Left ventricle myocardium inferior (tissue), 1 donor: ENCODE data around the gene RMND1. TPM values are rescaled to one million over a fixed set of nuclear protein-coding genes. Genes with fewer than 3 reads are reported as not detected.
A peak's percentile ranks its signal among the peaks of the same experiment; 100 is the strongest.

Source experiments
- DNase-seq: peaks from one replicate; pipeline ENCODE4 v3.0.0-alpha.2; 2020
- H3K27ac ChIP-seq: fragments of 200-600 bp; replicated peaks from 2 replicates; pipeline ENCODE4 v1.8.0; 2021
- H3K27me3 ChIP-seq: fragments of 200-600 bp; 2 replicates; pipeline ENCODE4 v1.8.0; 2021; ENCODE audit warnings: low read depth
- H3K36me3 ChIP-seq: fragments of 200-600 bp; 2 replicates; pipeline ENCODE4 v1.8.0; 2021
- H3K4me1 ChIP-seq: fragments of 200-600 bp; 2 replicates; pipeline ENCODE4 v1.8.0; 2021
- H3K4me3 ChIP-seq: fragments of 200-600 bp; 2 replicates; pipeline ENCODE4 v1.8.0; 2021; ENCODE audit warnings: mild to moderate bottlenecking, moderate library complexity
- H3K9me3 ChIP-seq: fragments of 200-600 bp; replicated peaks from 2 replicates; pipeline ENCODE4 v1.8.0; 2021
- intact Hi-C: fragments of 100-400 bp; cut with micrococcal nuclease; formaldehyde crosslinking; loops from one replicate; pipeline ENCODE4 v1.11.0; 2022
- total RNA-seq: library from RNA; stranded (reverse); fragmentation: NEBNext Ultra II Directional; extraction: Animal tissue kit (Norgen Biotek cat#: 25700); gene quantifications from one replicate; pipeline ENCODE4 v1.2.1, GENCODE V29; 2021
- TF ChIP-seq, protein P1 (sequence below): fragments of 200-600 bp; IDR thresholded peaks from 2 replicates; pipeline ENCODE4 v1.8.0; 2021; ENCODE audit warnings: antibody characterized with exemption, mild to moderate bottlenecking, borderline replicate concordance
- donor health status: DM: no; HTN: yes; CAD: no; lungs with severe emphysema.

RMND1 gene
- total RNA-seq, 1 donor from 2014 or later: 17.3 TPM

DNA sequence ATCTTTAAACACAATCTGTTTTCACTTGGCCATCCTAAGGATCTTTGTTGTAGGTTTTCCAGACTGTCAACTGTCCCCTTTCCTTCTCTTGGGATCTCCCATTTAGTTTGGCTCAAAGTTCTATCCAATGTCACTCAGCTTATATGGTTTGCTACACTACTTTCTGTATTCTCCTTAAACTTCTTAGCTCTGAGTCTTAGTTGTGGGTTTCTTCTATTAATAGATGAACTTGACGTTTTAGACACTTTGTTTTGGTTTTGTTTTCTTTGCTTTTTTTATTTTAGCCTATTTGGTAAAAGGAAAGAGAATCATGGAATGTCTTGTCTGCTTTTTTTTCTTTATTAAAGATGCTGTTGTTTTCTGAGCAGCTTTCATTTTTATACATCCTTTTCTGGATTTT lies 11.4 kb downstream of the RMND1 start:
- no peaks in the 10 kb centered on the region for H3K9me3 ChIP-seq
- peaks cover 66% of the 10 kb centered on the region for H3K4me1 ChIP-seq
- H3K36me3 ChIP-seq: no peaks in the 10 kb centered on the region
- H3K4me3 ChIP-seq: no peak overlapping the region
- DNase-seq: no peak
- no peaks in the 10 kb centered on the region for H3K27me3 ChIP-seq
- H3K27ac ChIP-seq: peak overlapping the region; percentile 36
- intact Hi-C loops: no loop called here
- TF ChIP-seq, protein P1, sequence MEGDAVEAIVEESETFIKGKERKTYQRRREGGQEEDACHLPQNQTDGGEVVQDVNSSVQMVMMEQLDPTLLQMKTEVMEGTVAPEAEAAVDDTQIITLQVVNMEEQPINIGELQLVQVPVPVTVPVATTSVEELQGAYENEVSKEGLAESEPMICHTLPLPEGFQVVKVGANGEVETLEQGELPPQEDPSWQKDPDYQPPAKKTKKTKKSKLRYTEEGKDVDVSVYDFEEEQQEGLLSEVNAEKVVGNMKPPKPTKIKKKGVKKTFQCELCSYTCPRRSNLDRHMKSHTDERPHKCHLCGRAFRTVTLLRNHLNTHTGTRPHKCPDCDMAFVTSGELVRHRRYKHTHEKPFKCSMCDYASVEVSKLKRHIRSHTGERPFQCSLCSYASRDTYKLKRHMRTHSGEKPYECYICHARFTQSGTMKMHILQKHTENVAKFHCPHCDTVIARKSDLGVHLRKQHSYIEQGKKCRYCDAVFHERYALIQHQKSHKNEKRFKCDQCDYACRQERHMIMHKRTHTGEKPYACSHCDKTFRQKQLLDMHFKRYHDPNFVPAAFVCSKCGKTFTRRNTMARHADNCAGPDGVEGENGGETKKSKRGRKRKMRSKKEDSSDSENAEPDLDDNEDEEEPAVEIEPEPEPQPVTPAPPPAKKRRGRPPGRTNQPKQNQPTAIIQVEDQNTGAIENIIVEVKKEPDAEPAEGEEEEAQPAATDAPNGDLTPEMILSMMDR: no peak

DNA sequence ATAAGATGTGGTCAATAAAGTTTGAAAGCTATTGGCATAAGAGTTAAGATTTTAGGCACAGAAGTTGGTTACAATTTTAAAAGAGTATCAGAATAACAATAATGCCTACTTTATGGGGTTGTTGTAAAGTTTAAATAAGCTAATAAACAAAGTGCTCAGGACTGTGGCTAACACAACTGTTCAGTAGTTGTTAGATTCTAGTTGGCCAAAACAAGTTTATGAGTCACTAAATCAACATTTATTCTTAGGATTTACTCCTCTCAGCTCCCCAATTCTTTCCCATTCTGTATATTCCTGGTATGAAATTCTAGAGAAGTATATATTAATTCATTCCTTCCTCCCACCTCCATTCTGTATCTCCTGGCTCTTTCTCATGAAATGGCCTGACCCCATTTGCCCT lies 14.5 kb downstream of the RMND1 start:
- H3K36me3 ChIP-seq: peaks cover 3% of the 10 kb centered on the region
- DNase-seq: no peak
- TF ChIP-seq, protein P1: no peak
- no peak overlapping the region for H3K27ac ChIP-seq
- H3K9me3 ChIP-seq: no peaks in the 10 kb centered on the region
- no peaks in the 10 kb centered on the region for H3K27me3 ChIP-seq
- peaks cover 49% of the 10 kb centered on the region for H3K4me1 ChIP-seq
- intact Hi-C loops: no loop called here
- no peak overlapping the region for H3K4me3 ChIP-seq

GRCh38 chr6:151436802-151437201 lies 15.1 kb downstream of the RMND1 start:
- peaks cover 49% of the 10 kb centered on the region for H3K4me1 ChIP-seq
- H3K27ac ChIP-seq: no peak overlapping the region
- intact Hi-C loops: no loop called here

GRCh38 chr6:151436300-151436699 lies 15.6 kb downstream of the RMND1 start:
- intact Hi-C loops: no loop called here
- H3K36me3 ChIP-seq: peaks cover 14% of the 10 kb centered on the region
- no peak overlapping the region for H3K4me3 ChIP-seq
- H3K27ac ChIP-seq: no peak overlapping the region
- no peak for DNase-seq
- no peaks in the 10 kb centered on the region for H3K9me3 ChIP-seq
- H3K27me3 ChIP-seq: no peaks in the 10 kb centered on the region
- peaks cover 46% of the 10 kb centered on the region for H3K4me1 ChIP-seq
- TF ChIP-seq, protein P1: no peak

More at GRCh38 chr6:151436802-151437201, 15.1 kb downstream of the RMND1 start:
- DNase-seq: no peak
- no peaks in the 10 kb centered on the region for H3K9me3 ChIP-seq
- H3K4me3 ChIP-seq: no peak overlapping the region
- TF ChIP-seq, protein P1: no peak
- H3K36me3 ChIP-seq: peaks cover 9% of the 10 kb centered on the region
- no peaks in the 10 kb centered on the region for H3K27me3 ChIP-seq

DNA sequence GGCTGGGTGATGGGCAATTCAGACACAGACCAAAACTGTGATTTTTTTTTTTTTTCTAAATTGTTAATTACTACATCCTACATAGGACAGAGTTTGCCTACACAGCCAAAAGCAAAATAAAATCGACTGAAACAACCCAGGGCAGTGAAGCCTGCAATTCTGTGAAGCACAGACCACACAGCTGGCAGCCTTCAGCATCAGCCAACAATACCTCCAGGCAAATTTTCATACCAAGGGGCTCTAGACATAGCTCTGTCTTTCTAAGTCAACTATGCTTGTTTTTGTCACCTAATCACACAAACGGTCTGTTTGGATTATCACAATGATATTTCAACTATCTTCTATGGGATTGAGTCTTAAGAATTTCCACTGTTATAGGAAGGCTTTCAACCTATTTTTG lies 17.6 kb downstream of the RMND1 start:
- H3K27me3 ChIP-seq: no peaks in the 10 kb centered on the region
- no peak overlapping the region for H3K4me3 ChIP-seq
- H3K4me1 ChIP-seq: peaks cover 30% of the 10 kb centered on the region
- peaks cover 33% of the 10 kb centered on the region for H3K36me3 ChIP-seq
- TF ChIP-seq, protein P1: no peak
- H3K27ac ChIP-seq: no peak overlapping the region
- DNase-seq: no peak
- H3K9me3 ChIP-seq: no peaks in the 10 kb centered on the region
- intact Hi-C loops: no loop called here

- H3K27ac ChIP-seq: no peak overlapping the region
- H3K36me3 ChIP-seq: peaks cover 50% of the 10 kb centered on the region
- DNase-seq: no peak
- no peak overlapping the region for H3K4me3 ChIP-seq
- intact Hi-C loops: no loop called here
- no peaks in the 10 kb centered on the region for H3K27me3 ChIP-seq
- H3K4me1 ChIP-seq: peaks cover 15% of the 10 kb centered on the region
- TF ChIP-seq, protein P1: no peak
- no peaks in the 10 kb centered on the region for H3K9me3 ChIP-seq
Measured at GRCh38 chr6:151432651-151433050, 19.3 kb downstream of the RMND1 start.
